ENCODE results near the gene STOX2. TPM values are rescaled to one million over a fixed set of nuclear protein-coding genes. Genes with fewer than 3 reads are reported as not detected.

Gene STOX2
- total and polyA plus RNA-seq, 12 donors: 1.1 to 12.9 (median 5.2) TPM

- WGBS, 4 donors: 91 to 94% (median 93%) methylated on average over 10 of the region's 10 CpGs
- H3K4me1 ChIP-seq (replicated peaks in 1 of 2): no peaks in the 10 kb centered on the region
- H3K36me3 ChIP-seq (replicated peaks in 1 of 2): no peaks in the 10 kb centered on the region
- no peak for DNase-seq
- TF ChIP-seq POLR2A (IDR thresholded peaks at IDR 0.05) (no peak), CTCF (IDR thresholded peaks at IDR 0.05) (no peak)
- H3K9me3 ChIP-seq (replicated peaks in 1 of 3): no peaks in the 10 kb centered on the region
- intact Hi-C loops (cut with DNase I): no loop called here
- H3K4me3 ChIP-seq: no peak overlapping the region
- no peaks in the 10 kb centered on the region for H3K27me3 ChIP-seq
- H3K27ac ChIP-seq: no peak overlapping the region
Measured at GRCh38 chr4:183918696-183919095, 13.6 kb downstream of the STOX2 start.

- TF ChIP-seq POLR2A (IDR thresholded peaks at IDR 0.05) (no peak), CTCF (IDR thresholded peaks at IDR 0.05) (no peak)
- 63 to 90% (median 75%) methylated on average over 11 to 12 of the region's 12 CpGs for WGBS, 4 donors
- Histone ChIP-seq H3K27ac (no peak overlapping the region), H3K9me3 (replicated peaks in 1 of 3) (no peaks in the 10 kb centered on the region), H3K36me3 (replicated peaks in 1 of 2) (no peaks in the 10 kb centered on the region), H3K4me3 (no peak overlapping the region), H3K27me3 (no peaks in the 10 kb centered on the region), H3K4me1 (replicated peaks in 1 of 2) (no peaks in the 10 kb centered on the region)
- DNase-seq: no peak
- intact Hi-C loops (cut with DNase I): no loop called here
Measured at GRCh38 chr4:183919141-183919540, 14.0 kb downstream of the STOX2 start.

- no peak for DNase-seq
- WGBS, 4 donors: 44 to 52% (median 52%) methylated on average over 3 of the region's 3 CpGs
- no peaks in the 10 kb centered on the region for H3K9me3 ChIP-seq (replicated peaks in 1 of 3)
- H3K36me3 ChIP-seq (replicated peaks in 1 of 2): no peaks in the 10 kb centered on the region
- no peaks in the 10 kb centered on the region for H3K27me3 ChIP-seq
- no peak overlapping the region for H3K4me3 ChIP-seq
- H3K27ac ChIP-seq: no peak overlapping the region
- H3K4me1 ChIP-seq (replicated peaks in 1 of 2): no peaks in the 10 kb centered on the region
- intact Hi-C loops (cut with DNase I): no loop called here
- no peak for TF ChIP-seq CTCF (IDR thresholded peaks at IDR 0.05)
- TF ChIP-seq POLR2A (IDR thresholded peaks at IDR 0.05): no peak
Measured at GRCh38 chr4:183920512-183920911, 15.4 kb downstream of the STOX2 start.

- Histone ChIP-seq H3K27ac (no peak overlapping the region), H3K36me3 (replicated peaks in 1 of 2) (no peaks in the 10 kb centered on the region), H3K4me1 (replicated peaks in 1 of 2) (no peaks in the 10 kb centered on the region), H3K9me3 (replicated peaks in 1 of 3) (no peaks in the 10 kb centered on the region), H3K27me3 (no peaks in the 10 kb centered on the region), H3K4me3 (no peak overlapping the region)
- intact Hi-C loops (cut with DNase I): no loop called here
- TF ChIP-seq CTCF (IDR thresholded peaks at IDR 0.05): no peak
- TF ChIP-seq POLR2A (IDR thresholded peaks at IDR 0.05): no peak
- WGBS, 4 donors: 75 to 90% (median 86%) methylated on average over 2 of the region's 2 CpGs
- DNase-seq: no peak
Measured at GRCh38 chr4:183921335-183921734, 16.2 kb downstream of the STOX2 start.
